GM21381 (cell line): Measurements from ENCODE around the gene TAP1.
A peak's percentile ranks its signal among the peaks of the same experiment; 100 is the strongest.
"Not testable (repeated sequence)": the region's sequence is repeated elsewhere in the genome, so short reads cannot be mapped to it uniquely, and the experiment has no call there.

Experiments
- ATAC-seq: cut with Tn5 transposase; IDR thresholded peaks from one replicate; pipeline ENCODE4 v1.9.1; 2021; ENCODE audit warnings: mild to moderate bottlenecking, moderate library complexity; ENCODE audit not compliant: unreplicated experiment

Gene TAP1

DNA sequence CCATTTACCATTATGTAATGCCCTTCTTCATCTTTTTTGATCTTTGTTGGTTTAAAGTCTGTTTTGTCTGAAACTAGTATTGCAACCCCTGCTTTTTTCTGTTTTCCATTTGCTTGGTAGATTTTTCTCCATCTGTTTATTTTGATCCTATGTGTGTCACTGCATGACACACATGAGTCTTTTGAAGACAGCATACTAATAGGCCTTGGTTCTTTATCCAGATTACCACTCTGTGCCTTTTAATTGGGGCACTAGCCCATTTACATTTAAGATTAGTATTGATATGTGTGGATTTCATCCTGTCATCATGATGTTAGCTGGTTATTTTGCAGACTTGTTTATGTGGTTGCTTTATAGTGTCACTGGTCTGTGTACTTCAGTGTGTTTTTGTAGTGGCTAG is 48.1 kb downstream of the TAP1 start:
- ATAC-seq: not testable (repeated sequence)

DNA sequence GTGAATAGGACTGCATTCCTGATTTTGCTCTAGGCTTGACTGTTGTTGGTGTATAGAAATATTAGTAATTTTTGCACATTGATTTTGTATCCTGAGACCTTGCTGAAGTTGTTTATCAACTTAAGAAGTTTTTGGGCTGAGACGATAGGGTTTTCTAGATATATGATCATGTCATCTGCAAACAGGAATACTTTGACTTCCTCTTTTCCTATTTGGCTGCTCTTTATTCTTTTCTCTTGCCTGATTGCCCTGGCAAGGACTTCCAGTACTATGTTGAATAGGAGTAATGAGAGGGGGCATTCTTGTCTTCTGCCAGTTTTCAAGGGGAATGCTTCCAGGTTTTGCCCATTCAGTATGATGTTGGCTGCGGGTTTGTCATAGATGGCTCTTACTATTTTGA is 50.1 kb downstream of the TAP1 start:
- no peak for ATAC-seq

DNA sequence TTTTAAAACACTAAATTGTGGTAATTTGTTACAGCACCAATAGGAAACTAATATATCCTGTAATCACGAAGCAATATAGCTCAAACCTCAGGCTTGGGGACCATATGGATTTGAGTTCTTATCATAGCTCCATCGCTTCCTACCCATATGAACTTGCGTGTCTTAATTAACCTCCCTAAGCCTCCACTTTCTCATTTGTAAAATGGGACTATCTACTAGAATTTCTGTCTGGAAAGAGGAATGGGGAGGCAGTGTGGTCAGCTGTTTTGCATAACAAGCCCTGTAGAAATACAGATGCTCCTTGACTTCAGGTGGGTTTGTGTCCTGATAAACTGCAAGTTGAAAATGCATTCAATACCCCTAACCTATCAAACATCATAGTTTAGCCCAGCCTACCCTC is 53.8 kb downstream of the TAP1 start:
- ATAC-seq: no peak

DNA sequence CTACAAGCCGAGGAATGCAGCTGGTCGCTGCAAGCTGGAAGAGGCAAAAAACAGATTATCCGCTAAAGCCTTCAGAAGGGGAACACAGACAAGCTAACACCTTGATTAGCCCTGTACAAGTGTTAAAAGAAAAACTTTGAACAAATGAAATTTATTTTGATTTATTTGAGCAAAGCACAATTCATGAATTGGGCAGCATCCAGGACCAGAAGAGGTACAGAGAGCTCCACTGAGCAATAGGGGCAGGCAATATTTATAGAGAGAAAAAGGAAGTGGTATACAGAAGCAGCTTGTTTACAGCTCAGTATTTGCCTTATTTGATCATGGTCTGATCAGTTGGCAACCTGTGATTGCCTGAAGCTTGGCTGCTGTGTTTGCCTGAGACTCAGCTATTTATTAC is 54.3 kb downstream of the TAP1 start:
- no peak for ATAC-seq

DNA sequence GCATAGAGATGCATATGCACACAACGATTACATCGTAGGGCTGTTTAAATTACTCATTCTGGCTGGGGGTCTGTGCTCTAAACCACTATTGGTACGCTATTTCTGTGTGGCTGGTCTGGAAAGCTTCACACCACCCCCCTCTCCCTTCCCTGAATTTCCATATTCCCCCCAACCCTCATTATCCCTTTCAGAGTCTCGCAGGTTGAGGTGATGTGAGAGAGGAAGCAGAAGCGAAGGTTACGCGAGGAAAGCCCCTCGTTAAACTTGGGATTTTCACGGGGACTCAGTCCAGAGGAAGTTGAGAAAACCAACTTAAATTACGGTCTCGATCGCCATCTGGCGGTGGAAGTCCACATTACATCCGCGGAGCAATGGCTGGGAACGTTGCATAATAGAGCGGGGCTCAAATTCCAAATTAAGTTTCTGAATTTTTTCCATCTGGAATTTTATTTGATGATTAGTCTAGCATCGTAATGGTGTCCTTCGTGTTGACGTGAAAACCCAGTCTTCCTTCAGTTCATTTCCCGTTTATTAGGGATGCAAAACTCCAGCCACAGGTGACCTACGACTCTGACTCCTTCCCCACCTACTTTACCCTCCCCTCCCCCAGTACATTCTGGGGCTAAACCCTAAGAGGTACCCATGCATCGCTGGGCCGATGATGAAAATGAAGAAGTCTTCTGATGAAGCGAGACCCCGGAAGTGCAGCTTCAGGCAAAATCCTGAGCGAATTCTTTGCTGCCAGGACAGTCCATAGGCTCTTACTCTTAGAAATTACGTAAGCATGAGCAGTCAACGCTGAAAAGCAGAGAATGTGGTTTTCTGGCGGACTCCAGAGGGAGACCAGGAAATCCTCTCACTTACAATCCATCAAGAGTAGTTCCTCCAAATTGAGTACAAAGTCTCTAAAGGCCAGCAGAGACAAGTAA is 56.4 kb downstream of the TAP1 start:
- peak; percentile 51 for ATAC-seq
